Stimulated activated CD4-positive, alpha-beta T cell treated with anti-CD3 and anti-CD28 coated beads, TNF-alpha, amount 100 ng/mL, for 1 hour (primary cell): ENCODE results near the gene ATP8A2.

Source experiments
- DNase-seq, 3 donors: peaks; one replicate each; pipeline ENCODE4 v3.0.0-alpha.2; 2020; ENCODE audit warnings: low read depth in 3 of 3, low spot score in 1 of 3

The ATP8A2 gene

GRCh38 chr13:25874064-25874737, 502.4 kb downstream of the ATP8A2 start:
- DNase-seq: no peak

GRCh38 chr13:25874907-25875306, 503.1 kb downstream of the ATP8A2 start:
- DNase-seq: peak in 2 of 3 donors; percentile 14 to 18

DNA sequence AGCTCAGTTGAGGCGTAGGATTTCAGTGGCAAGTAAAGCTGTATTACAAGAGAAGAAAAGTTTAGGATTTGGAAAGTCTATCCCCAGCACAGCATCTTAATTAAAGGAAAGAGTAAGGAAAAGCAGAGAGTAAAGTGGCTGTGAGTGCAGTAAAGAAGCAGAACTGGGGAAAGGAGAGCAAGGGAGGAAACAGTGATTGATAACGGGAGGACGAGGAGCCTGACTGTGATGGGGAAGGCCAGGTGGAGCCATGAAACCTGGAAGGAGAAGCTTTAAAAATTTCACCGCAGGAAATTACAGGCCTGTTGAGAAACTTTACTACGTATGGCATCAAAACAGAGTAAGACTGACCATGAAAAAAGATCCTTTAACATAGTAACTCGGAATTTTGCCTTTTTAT, 504.5 kb downstream of the ATP8A2 start:
- no peak for DNase-seq

GRCh38 chr13:25879466-25879865, 507.7 kb downstream of the ATP8A2 start:
- no peak for DNase-seq

- DNase-seq: no peak
Measured at GRCh38 chr13:25881136-25881926, 509.6 kb downstream of the ATP8A2 start.

GRCh38 chr13:25881971-25882451, 510.2 kb downstream of the ATP8A2 start:
- DNase-seq: no peak

GRCh38 chr13:25882466-25883357, 510.9 kb downstream of the ATP8A2 start:
- no peak for DNase-seq

- no peak for DNase-seq
Measured at GRCh38 chr13:25885418-25885817, 513.6 kb downstream of the ATP8A2 start.

DNA sequence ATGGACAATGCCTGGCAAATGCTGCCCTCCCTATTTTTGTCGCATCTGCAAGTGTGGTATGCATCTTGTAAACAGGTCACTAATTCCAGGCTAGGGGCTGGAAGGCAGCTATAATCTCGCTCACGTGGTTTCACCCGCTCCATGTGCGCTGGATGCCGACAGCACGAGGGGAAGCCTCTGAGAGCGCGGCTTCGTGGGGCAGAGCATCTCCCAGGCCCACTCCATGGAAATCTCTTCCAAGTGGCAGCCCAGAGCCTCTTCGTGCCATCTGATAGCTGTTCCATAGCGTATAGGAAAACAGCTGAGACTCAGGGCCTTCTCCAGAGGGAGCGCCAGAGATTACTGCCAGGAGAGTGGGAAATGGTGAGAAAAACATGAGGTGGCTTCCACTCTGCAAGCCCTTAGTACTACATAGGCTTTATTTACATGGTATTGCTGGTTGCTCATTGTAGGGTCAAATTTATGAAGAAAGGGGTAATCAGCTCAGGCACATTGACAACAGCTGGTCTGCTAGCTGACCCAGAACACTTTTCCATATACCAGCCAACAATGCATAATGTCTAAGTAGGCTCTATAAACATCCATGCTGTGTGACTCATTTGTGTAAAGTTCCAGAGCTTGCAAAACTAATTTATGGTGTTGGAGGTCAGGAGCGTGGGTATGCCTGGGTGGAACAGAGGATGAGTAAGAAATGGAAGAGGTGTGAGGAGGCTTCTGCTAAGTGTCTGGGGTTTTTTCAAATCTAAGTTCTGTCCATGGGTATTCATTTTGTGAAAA, 514.9 kb downstream of the ATP8A2 start:
- no peak for DNase-seq

DNA sequence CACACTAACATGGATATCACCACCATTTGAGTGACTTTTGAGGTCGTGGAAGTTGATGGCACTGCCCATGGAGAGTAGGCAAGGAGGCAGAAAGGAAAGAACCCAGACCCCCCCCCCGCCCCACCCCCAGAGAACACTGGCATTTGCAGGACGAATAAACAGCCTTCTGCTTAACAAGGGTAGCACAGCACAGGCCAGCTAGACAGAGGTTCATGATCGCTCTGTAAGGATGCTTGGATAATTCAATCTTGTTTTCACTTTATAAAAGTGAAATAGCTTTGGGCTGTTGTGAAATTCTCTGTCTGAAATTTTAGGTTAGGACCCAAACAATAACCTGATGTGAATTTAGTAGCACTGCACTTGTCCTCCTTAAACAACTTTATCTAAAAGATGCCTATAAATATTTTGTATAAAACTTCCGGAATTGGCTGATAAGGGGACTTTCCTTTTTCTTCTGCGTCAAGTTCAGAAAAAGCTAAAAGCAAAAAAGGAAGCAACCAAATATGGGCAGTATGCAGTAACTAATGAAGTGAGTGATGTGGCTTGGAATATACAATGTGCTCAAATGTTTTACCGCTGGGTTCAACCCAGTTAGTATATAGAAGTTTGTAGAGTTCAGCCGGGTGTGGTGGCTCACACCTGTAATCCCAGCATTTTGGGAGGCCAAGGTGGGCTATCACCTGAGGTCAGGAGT, 516.3 kb downstream of the ATP8A2 start:
- DNase-seq: no peak

GRCh38 chr13:25890671-25891212, 519.0 kb downstream of the ATP8A2 start:
- no peak for DNase-seq

DNA sequence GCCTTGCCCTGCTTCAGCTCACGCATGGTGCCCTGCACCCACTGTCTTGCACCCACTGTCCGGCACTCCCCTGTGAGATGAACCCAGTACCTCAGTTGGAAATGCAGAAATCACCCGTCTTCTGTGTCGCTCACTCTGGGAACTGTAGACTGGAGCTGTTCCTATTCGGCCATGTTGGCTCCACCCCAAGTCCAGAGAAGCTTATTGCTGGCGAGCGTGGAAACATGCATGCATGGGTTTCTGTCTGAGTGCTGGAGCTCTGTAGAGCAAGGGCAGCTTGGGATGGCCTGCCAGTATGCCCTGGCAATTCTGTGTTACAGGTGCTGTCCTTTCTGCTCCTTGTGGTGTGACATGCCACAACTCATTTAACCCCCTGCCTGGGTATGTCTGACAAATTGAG, 527.2 kb downstream of the ATP8A2 start:
- no peak for DNase-seq

DNA sequence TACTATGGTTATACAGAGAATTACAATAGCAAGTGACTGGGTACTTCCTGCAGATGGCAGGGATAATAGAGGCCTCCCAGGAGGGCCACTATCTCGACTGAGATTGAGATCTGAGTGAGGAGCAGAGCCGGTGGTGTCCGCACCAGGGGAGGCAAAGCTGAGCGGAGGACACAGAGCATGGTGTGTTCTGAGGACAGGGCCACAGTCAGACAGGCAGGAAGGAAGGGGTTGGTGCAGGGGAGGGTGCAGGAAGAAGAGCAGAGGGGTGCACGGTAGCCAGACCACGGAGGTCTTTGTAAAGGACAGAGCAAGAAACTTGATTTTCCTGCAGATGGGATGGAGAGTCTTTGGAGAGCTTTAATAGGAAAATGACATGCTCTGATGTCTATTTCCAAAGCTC, 527.7 kb downstream of the ATP8A2 start:
- no peak for DNase-seq

DNA sequence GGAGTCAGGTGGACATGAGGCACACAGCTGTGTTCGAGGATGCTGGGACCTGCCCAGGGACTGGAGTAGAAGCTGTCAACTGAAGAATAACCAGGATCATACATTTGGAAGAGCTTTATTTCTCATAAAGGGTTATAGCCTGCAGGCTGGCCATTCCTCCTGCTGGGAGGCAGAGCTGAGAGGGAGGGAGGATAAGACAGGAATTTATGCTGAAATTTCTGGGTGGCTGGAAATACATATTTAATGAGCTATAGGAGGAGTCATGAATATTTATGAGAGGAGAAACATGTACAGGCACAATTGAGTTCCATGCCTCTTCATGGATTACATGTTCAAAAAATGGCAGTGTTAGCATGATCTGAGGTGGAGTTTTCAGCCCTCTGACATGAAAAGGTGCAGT, 528.2 kb downstream of the ATP8A2 start:
- no peak for DNase-seq

DNA sequence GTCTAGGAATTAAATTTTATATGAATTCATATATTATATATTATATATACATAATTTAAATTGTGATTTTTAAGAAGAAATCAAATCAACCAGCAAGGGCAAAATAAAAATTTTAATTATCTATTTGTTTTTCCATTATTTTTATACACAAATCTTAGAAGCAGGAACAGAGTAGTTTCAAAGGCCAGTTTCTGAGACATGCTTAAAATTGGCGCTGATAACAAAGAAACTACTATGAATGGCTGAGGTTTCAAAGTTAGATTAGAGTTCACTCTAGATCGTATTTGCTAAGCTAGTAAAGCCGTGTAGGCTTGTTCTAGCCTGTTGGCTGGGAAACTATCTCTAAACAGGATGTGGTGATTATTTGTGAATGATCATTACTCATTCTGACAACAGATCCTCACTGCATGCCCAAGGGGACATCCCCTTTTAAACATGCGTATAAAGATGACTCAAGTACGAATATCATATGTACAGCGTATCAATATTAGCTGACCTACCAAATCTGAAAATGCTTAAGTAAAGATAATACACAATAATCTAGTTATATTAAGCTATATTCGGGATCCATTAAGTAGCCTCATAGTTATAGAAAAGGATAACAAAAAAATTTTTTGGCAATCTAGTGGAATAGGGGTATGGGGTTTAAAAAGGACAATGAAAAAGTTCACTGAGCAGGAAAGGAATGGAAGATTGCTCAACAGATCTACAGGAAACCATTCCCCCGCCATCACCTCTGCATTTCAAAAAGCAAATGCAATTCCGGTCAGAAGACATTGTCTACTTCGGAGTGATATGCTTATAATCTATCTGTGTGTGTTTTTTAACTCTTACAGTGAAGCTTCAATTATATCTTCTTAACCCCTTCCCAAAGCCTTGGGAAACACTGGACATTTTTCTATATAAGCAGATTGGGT, 529.9 kb downstream of the ATP8A2 start:
- DNase-seq: peak in 1 of 3 donors; percentile 2

DNA sequence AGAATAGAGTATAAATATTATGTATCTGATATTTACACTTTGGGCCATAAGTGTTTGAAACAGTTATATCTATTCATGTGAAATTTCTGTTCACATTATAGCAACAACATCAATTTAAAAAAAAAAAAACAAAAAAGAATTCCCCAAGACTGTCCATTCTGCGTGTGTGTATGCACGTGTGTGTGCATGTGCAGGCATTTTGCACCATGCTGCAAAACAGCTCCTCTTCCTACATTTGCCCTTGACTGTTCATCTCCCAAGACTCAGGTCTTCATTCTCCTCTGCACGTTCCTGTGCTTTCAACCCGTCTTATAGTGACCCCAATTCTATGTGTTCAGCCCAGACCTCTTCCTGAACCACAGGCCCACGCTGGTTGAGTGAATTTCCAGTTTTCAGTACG, 530.7 kb downstream of the ATP8A2 start:
- DNase-seq: no peak

- DNase-seq: no peak
Measured at GRCh38 chr13:25902891-25903341, 531.1 kb downstream of the ATP8A2 start.

DNA sequence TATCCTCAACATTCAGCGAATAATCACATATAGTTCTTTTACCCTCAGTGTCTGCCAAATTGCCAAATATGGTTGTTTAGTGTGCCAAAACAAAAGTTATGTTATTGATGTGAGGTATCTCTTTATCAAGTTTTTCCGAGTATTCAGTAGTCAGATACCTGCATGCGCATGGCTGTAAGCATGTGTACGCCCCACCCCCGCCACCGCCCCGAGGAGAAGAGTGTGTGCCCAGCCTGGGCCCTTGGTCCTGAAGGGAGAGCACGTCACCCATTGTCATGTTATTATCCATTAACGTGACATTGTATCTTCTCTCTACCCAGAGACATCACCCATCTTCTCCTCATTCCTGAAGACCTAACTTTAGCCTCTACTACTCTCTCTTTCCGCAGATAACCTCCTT, 533.1 kb downstream of the ATP8A2 start:
- no peak for DNase-seq

- DNase-seq: no peak
Measured at GRCh38 chr13:25905611-25906010, 533.8 kb downstream of the ATP8A2 start.
